Measurements from ENCODE around the gene DENND1A.

DNA sequence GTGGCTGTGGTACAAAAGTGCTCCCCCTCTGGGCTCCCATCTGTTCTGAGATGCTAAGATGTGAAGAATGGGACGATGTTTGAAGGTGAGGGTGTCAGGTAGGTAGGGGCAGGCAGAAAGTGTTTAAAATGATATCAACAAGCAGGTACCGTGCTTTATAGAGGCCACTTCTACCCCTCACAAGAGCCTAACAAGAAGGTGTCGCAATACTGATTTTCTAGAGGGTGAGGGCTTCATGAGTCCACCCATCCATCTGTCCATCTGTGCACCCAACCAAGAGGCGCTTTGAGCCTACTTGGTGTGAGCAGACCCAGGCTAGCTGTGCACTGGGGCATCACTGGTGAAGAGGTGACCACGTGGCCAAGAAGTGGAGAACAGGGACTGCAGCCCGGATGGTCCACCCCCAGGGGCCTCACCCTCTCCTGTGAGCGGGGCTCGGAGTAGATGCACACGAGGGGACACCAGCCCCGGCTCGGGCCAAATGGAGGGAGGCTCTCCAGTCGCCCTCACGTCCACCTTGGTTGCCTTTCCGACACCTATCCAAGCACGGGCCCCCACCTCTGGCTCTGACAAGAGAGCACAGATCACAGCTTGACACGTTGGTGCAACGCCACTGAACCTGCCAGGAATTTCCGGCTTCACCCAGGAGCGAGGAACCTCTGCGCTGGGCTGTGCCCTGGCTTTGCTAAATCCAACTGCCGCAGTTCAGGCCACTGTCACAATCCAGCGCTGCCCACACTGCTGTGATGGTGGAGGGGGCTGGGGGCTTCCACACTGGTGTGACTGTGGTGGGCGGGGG lies 539.4 kb downstream of the DENND1A start:
- TF ChIP-seq POLR2A (IDR thresholded peaks at IDR 0.05), result no peak
- TF ChIP-seq, protein P1, sequence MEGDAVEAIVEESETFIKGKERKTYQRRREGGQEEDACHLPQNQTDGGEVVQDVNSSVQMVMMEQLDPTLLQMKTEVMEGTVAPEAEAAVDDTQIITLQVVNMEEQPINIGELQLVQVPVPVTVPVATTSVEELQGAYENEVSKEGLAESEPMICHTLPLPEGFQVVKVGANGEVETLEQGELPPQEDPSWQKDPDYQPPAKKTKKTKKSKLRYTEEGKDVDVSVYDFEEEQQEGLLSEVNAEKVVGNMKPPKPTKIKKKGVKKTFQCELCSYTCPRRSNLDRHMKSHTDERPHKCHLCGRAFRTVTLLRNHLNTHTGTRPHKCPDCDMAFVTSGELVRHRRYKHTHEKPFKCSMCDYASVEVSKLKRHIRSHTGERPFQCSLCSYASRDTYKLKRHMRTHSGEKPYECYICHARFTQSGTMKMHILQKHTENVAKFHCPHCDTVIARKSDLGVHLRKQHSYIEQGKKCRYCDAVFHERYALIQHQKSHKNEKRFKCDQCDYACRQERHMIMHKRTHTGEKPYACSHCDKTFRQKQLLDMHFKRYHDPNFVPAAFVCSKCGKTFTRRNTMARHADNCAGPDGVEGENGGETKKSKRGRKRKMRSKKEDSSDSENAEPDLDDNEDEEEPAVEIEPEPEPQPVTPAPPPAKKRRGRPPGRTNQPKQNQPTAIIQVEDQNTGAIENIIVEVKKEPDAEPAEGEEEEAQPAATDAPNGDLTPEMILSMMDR (IDR thresholded peaks at IDR 0.05), result no peak
